Lung (tissue), 12 donors: ENCODE data around the gene LHPP. TPM values are rescaled to one million over a fixed set of nuclear protein-coding genes. Genes with fewer than 3 reads are reported as not detected.
A peak's percentile ranks its signal among the peaks of the same experiment; 100 is the strongest.

Experiments
- ATAC-seq: fragments of 200-7000 bp; cut with Tn5 transposase; one replicate; pipeline ENCODE4 v1.9.1; 2020; ENCODE audit warnings: moderate number of reproducible peaks; ENCODE audit not compliant: insufficient read depth, low FRiP score
- DNase-seq, 3 donors: peaks; one replicate each; pipeline ENCODE4 v3.0.0-alpha.2; 2013 to 2017
- H3K27ac ChIP-seq, 2 donors: one replicate each; pipeline ENCODE4 v1.5.1; 2013; ENCODE audit warnings: mild to moderate bottlenecking in 2 of 2, moderate library complexity in 2 of 2, control low read depth in 1 of 2, inconsistent platforms in 1 of 2, low read depth in 1 of 2, low read length in 1 of 2
- H3K27me3 ChIP-seq, 3 donors: one replicate each; pipeline ENCODE4 v1.5.1; 2013; ENCODE audit warnings: low read length in 2 of 3; ENCODE audit not compliant: control insufficient read depth in 3 of 3, insufficient read depth in 3 of 3
- H3K36me3 ChIP-seq, 4 donors: one replicate each; pipeline ENCODE4 v1.5.1; 2013; ENCODE audit warnings: low read length in 4 of 4, mild to moderate bottlenecking in 1 of 4, moderate library complexity in 1 of 4; ENCODE audit not compliant: control insufficient read depth in 4 of 4, insufficient read depth in 4 of 4
- H3K4me1 ChIP-seq, 5 donors: one replicate each; pipeline ENCODE4 v1.5.1; 2013; ENCODE audit warnings: low read length in 5 of 5, mild to moderate bottlenecking in 2 of 5, moderate library complexity in 1 of 5; ENCODE audit not compliant: control insufficient read depth in 5 of 5, insufficient read depth in 5 of 5
- H3K4me3 ChIP-seq: one replicate; pipeline ENCODE4 v1.5.1; 2013; ENCODE audit warnings: mild to moderate bottlenecking, control low read depth, moderate library complexity
- H3K9ac ChIP-seq, 2 donors: one replicate each; pipeline ENCODE4 v1.5.1; 2013; ENCODE audit warnings: low read length in 2 of 2, control low read depth in 1 of 2; ENCODE audit not compliant: insufficient read depth in 1 of 2
- H3K9me3 ChIP-seq, 4 donors: one replicate each; pipeline ENCODE4 v1.5.1; 2013; ENCODE audit warnings: low read length in 3 of 4, mild to moderate bottlenecking in 1 of 4, moderate library complexity in 1 of 4; ENCODE audit not compliant: control insufficient read depth in 4 of 4, insufficient read depth in 3 of 4
- WGBS, 2 donors: extraction: QIAGEN DNeasy Blood & Tissue Kit; methylation state at CpG; one replicate each; pipeline ENCODE4 v1.1.7; 2013; 5-methylcytosine and 5-hydroxymethylcytosine counted together
- polyA plus RNA-seq, 2 donors: library from polyadenylated mRNA; stranded (reverse); fragments of 200-250 nt; gene quantifications; one replicate each; pipeline ENCODE4 v1.2.1, GENCODE V29; 2013
- total RNA-seq, 2 donors: library from RNA; depleted of rRNA in 1 of 2; stranded (reverse); fragments of >200 nt in 1 of 2; gene quantifications; one replicate each; pipeline ENCODE4 v1.2.1, GENCODE V29; 2014 to 2021
- TF ChIP-seq, protein P1 (sequence below): IDR thresholded peaks from 2 replicates; pipeline ENCODE4 v1.5.1; 2012; ENCODE audit warnings: mild to moderate bottlenecking; ENCODE audit errors: control extremely low read depth, extremely low read depth
- donor health status: control.
- donor health status: control.
- donor health status: Bipolar disorder and iron deficiency.
- donor health status: healthy.
- donor health status: DM: yes; HTN: yes; CAD: no.

The LHPP gene
- total and polyA plus RNA-seq, 4 donors = 7.1 to 18.6 (median 14.8) TPM

DNA sequence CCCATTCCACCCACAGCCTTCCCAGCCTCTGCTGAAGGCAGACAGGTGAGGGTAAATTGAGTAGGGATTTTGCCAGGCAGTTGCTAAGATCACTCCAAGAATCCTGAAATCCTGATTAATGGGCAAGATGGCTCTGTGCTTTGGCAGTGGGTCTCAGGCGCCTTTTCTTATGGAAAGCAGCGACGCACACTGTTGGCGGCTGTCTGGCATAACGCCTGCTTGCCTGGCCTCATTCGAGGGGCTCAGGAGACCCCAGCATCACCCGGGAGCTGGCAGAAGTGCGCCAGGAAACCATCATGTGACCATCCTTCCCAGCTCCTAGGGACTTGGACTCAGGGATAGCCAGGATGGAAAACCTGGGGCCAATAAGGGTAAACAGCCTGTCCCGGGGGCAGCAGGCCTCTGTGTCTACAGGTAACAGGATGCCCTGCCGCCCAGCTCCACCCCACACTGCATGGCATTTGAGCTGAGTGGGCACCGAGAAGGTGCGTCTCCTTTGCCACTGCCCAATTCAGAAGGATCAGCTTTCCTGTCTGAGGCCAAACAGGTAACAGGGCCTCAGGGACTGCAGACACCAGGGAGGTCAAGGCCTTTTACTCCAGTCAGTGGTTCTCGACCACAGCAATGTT lies 184.0 kb downstream of the LHPP start:
- peaks cover 30 to 76% (median 43%) of the 10 kb centered on the region in 5 donors for H3K4me1 ChIP-seq
- H3K27ac ChIP-seq = peak overlapping the region; percentile 86 to 93
- H3K27me3 ChIP-seq = no peaks in the 10 kb centered on the region
- H3K9me3 ChIP-seq = no peaks in the 10 kb centered on the region
- peaks cover 0 to 3% (median 1%) of the 10 kb centered on the region in 4 donors for H3K36me3 ChIP-seq
- no peak for ATAC-seq
- no peak overlapping the region for H3K4me3 ChIP-seq
- DNase-seq = no peak
- WGBS, 2 donors = 90 to 94% methylated on average over 13 of the region's 13 CpGs
- no peak overlapping the region for H3K9ac ChIP-seq
- TF ChIP-seq, protein P1, sequence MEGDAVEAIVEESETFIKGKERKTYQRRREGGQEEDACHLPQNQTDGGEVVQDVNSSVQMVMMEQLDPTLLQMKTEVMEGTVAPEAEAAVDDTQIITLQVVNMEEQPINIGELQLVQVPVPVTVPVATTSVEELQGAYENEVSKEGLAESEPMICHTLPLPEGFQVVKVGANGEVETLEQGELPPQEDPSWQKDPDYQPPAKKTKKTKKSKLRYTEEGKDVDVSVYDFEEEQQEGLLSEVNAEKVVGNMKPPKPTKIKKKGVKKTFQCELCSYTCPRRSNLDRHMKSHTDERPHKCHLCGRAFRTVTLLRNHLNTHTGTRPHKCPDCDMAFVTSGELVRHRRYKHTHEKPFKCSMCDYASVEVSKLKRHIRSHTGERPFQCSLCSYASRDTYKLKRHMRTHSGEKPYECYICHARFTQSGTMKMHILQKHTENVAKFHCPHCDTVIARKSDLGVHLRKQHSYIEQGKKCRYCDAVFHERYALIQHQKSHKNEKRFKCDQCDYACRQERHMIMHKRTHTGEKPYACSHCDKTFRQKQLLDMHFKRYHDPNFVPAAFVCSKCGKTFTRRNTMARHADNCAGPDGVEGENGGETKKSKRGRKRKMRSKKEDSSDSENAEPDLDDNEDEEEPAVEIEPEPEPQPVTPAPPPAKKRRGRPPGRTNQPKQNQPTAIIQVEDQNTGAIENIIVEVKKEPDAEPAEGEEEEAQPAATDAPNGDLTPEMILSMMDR = no peak

DNA sequence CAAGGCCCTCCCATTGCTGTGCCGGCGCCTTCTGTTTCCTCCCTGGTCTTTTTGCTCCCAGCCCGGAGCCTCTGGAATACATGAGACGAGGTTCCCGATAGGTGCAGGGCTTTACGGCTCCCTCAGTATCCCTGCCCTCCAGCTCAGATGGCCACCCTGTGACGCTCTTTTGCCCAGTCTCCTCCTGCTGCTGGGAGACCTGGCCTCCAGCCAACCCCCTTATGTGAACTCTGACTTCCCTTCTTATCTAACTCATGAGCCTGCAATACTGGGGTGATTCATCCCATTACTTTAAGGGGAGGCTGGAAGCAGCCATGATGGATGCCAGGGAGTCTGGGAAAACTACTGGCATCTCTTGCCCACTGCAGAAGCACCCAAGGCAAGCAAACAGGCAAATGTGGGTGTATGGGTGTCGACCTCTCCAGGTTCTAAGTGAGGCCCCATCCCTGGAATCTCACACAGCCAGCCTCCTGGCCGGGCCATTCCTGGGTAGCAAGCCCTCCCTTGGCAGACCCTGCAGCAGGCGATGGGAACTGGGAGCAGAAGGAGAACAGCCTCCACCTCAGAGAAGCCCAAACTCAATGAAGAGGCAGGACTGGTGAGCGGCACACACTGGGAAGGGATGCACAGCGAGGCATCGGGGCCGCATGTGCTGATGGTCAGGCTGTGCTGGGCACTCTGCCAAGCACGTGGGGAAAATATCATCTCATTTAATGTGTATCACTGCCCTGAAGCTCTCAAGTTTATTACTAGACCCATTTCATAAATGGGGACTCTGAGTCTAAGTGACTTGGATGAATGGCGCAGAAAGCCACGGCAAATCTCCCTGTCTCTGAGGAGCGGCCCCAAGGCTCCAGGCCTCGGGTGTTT lies 185.1 kb downstream of the LHPP start:
- Histone ChIP-seq H3K9me3 (no peaks in the 10 kb centered on the region), H3K4me3 (no peak overlapping the region), H3K4me1 (peaks cover 18 to 72% (median 39%) of the 10 kb centered on the region in 5 donors), H3K9ac (no peak overlapping the region), H3K27me3 (no peaks in the 10 kb centered on the region), H3K36me3 (peaks cover 0 to 3% (median 1%) of the 10 kb centered on the region in 4 donors), H3K27ac (peak overlapping the region; percentile 86 to 93)
- peak; percentile 14 for ATAC-seq
- peak in 2 of 3 donors; percentile 47 to 49 for DNase-seq
- TF ChIP-seq, protein P1 = no peak
- 71 to 73% methylated on average over 19 of the region's 19 CpGs for WGBS, 2 donors

DNA sequence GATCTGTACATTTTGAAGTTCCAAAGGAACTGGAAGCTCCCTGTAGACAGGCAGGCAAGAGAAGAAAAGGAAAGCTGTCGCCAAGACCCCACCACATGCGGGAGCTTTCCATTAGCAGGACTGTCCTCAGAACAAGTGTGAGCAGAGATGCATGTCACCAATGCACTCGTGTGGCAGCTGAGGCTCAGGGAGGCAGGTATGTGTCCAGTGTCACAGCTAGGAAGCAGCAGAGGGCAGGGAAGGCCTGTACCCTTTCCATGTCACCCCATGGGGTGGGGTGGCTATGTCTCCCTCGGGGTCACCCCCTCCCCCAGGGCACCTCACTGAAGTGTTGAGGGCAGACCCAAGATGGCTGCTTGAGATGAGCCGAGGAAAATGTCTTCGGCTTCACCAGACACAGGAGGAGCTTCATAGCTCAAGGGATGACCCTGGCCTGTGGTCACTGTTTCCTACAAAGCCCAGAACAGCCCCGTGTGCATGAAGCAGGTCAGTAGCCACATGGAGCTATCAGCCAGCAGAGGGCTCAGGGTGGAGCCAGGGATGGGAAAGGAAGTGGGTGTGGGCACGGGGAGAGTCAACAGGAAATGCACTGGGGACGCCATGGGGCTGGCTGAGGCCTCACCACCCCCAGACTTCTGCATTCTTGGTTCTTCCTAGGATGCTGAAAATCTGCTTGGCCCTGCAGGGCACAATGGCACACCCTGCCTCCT lies 186.0 kb downstream of the LHPP start:
- WGBS, 2 donors = 45 to 46% methylated on average over 9 of the region's 9 CpGs
- peak; percentile 82 for ATAC-seq
- Histone ChIP-seq H3K27me3 (no peaks in the 10 kb centered on the region), H3K4me1 (peaks cover 10 to 70% (median 31%) of the 10 kb centered on the region in 5 donors), H3K27ac (peak overlapping the region; percentile 86 to 93), H3K9ac (no peak overlapping the region), H3K36me3 (peaks cover 0 to 3% (median 0%) of the 10 kb centered on the region in 4 donors), H3K9me3 (no peaks in the 10 kb centered on the region), H3K4me3 (no peak overlapping the region)
- DNase-seq = peak in 2 of 3 donors; percentile 33 to 52
- TF ChIP-seq, protein P1 = no peak
